ENCODE data around the gene CNTD1.

Gene CNTD1, protein sequence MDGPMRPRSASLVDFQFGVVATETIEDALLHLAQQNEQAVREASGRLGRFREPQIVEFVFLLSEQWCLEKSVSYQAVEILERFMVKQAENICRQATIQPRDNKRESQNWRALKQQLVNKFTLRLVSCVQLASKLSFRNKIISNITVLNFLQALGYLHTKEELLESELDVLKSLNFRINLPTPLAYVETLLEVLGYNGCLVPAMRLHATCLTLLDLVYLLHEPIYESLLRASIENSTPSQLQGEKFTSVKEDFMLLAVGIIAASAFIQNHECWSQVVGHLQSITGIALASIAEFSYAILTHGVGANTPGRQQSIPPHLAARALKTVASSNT

DNA sequence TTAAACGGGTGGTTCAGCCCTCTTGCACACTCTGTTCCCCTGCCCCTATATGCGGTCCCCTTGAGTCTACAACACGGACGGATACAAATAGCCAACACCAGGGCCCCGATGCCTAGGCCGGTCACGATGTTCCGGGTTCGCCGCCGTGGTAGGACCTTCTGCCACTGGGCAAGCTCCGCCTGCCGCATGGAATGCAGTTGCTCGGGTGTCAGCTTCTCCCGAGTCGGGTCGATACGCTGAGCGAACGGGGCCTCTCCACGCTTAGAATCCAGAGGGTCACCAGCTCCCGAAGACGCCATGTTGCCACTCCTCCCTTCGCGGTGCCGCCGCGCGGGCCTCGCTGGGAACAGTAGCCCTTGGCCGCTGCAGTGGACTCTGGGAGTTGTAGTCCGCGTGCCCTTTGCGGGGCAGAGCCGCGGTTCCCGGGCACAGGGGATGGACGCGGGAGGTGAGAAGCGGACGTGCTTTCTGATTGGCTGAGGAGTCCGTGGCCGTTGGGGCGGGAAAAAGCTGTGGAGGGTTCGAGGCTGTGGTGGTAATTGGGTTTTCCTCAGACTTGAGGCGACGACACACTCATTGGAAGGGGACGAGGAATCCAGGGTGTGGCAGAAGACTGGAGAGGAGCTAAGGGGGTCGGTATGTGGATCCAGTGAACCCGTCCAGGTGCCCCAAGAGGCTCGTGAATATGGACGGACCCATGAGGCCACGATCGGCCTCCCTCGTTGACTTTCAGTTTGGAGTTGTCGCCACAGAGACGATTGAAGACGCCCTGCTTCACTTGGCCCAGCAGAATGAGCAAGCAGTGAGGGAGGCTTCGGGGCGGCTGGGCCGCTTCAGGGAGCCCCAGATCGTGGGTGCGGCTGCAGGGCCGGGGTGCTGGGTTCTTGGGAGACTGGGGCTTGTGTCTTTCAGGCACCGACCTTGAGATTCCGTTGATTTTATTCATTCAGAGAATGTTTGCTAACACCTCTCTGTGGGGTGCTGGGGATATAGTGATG lies at the start of gene CNTD1, which contains the start of gene COA3:
CNTD1 (plus strand) TSS at position 479 of the 998 bp plus-strand sequence; CDS start at position 686, 207 bp downstream.
COA3 (minus strand) TSS at position 322 of the 998 bp plus-strand sequence; CDS start at position 299, 23 bp downstream.
- TF ChIP-seq, protein P1, sequence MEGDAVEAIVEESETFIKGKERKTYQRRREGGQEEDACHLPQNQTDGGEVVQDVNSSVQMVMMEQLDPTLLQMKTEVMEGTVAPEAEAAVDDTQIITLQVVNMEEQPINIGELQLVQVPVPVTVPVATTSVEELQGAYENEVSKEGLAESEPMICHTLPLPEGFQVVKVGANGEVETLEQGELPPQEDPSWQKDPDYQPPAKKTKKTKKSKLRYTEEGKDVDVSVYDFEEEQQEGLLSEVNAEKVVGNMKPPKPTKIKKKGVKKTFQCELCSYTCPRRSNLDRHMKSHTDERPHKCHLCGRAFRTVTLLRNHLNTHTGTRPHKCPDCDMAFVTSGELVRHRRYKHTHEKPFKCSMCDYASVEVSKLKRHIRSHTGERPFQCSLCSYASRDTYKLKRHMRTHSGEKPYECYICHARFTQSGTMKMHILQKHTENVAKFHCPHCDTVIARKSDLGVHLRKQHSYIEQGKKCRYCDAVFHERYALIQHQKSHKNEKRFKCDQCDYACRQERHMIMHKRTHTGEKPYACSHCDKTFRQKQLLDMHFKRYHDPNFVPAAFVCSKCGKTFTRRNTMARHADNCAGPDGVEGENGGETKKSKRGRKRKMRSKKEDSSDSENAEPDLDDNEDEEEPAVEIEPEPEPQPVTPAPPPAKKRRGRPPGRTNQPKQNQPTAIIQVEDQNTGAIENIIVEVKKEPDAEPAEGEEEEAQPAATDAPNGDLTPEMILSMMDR (IDR thresholded peaks at IDR 0.05; ENCODE audit: low read depth, low read length), result no peak
- DNase-seq (ENCODE audit: low read depth in 2 of 2), result peak; percentile 85
- peak within 1 kb of the TSS; percentile 88 to 93 for H3K4me3 ChIP-seq (replicated peaks in 1 of 2; ENCODE audit: low read depth in 2 of 2, low read length in 2 of 2)

DNA sequence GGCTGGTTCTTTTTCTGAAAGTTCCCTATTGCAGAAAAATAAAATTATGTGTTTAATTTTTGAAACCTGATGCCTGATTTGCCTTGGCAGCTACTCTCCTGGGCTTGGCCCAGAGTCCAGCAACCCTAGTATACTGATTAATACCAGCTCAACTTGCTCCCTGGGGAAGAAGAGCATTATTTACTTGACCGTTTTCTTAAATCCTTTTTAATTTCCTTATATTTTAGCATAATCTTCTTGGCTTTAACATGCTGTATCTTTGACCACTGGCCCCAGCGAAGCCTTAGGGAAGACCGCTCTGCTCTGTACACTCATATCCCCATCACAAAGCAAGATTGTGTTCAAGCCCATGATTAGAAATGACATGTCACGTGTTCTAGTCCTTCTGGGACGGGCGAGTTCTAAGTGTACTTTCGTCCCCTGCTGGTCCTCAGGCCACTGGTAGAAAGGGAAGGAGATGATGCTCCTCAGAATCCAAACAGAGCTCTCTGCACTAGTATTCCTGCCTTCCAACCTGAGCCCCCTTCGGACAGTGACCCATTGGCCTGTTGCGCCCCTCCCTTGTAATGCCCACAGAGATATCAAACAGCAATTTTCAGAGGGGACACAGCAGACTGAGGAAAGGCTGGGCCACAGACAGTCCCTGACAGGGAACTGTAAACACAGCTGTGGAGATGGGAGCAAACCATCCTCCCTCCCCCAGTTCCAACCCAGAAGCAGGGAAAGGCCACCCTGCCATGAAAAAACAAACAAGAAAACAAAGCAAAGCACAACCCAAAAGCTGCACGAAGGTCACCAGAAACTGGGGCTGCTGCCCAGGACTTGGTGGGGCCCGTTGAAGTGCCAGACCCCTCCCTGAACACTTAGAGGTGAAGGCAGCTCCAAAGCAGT lies 49.5 kb upstream of the CNTD1 start:
- no peak overlapping the region for H3K4me3 ChIP-seq (replicated peaks in 1 of 2; ENCODE audit: low read depth in 2 of 2, low read length in 2 of 2)
- peak; percentile 17 to 33 for DNase-seq (ENCODE audit: low read depth in 2 of 2)
- TF ChIP-seq, protein P1 (IDR thresholded peaks at IDR 0.05; ENCODE audit: low read depth, low read length), result no peak

DNA sequence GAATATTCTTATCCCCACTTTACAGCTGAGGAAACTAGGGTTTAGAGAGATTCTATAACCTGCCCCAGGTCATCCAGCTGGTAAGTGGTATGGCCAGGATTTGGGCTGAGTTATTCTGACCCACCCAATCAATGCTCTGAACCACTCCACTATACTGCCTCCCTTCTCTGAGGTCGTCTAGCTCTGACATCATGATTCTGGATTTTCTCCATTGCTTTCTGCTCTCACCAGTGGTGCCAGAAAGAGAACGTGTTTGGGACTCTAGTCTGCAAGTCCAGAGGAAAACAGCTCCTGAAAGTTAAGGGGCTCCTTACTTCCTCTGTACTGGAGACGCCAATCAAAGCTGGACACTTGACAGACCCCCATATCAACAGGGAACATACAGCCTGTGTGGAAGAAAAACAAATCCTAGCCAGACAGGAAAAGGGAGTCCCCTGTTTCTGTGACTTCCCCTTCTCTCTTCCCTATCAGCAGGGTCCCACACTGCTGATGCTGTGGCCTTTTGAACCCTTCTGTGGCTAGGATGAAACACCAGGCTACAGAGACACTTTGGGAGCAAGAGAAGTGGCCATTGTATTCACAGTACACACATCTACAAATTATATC lies 47.8 kb upstream of the CNTD1 start:
- TF ChIP-seq, protein P1 (IDR thresholded peaks at IDR 0.05; ENCODE audit: low read depth, low read length), result no peak
- no peak overlapping the region for H3K4me3 ChIP-seq (replicated peaks in 1 of 2; ENCODE audit: low read depth in 2 of 2, low read length in 2 of 2)
- DNase-seq (ENCODE audit: low read depth in 2 of 2), result no peak

DNA sequence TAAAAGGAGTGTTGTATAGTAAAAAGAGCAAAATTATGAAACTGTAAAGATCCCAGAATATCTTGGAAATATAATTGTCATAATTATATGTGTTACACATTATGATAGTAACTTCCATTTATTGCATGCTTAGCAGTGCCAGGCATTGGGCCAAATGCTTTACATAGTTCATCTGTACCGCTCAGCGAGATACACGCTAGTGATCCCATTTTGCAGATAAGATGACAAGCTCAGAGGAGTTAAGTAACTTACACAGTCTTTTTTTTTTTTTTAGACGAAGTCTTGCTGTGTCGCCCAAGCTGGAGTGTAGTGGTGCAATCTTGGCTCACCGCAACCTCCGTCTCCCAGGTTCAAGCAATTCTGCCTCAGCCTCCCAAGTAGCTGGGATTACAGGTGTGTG lies 47.0 kb upstream of the CNTD1 start:
- TF ChIP-seq, protein P1 (IDR thresholded peaks at IDR 0.05; ENCODE audit: low read depth, low read length), result no peak
- H3K4me3 ChIP-seq (replicated peaks in 1 of 2; ENCODE audit: low read depth in 2 of 2, low read length in 2 of 2), result no peak overlapping the region
- DNase-seq (ENCODE audit: low read depth in 2 of 2), result peak in 1 of 2 donors; percentile 66

DNA sequence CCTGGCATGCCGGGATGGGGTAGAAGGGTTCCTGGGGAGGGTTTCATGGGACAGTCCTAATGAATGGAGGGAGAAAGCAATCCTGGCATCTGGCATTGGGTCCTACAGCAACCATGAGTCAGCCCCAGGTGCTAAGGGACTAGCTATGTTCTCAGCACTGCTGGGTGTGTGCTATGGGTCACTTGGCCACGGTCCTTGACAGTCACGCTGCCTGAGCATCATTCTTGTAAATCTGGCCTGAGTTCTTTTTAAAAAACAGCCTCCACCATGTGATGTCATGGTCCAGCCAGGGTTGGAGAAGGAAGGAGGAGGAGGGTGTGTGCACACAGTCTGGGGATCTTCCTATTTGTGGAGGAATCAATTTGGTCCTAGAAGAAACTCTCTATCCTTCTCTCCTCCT lies 43.9 kb upstream of the CNTD1 start:
- TF ChIP-seq, protein P1 (IDR thresholded peaks at IDR 0.05; ENCODE audit: low read depth, low read length), result no peak
- H3K4me3 ChIP-seq (replicated peaks in 1 of 2; ENCODE audit: low read depth in 2 of 2, low read length in 2 of 2), result no peak overlapping the region
- DNase-seq (ENCODE audit: low read depth in 2 of 2), result peak; percentile 59 to 82
